HG03521 (cell line): ENCODE measurements around the gene CASZ1.

Source experiments
- ATAC-seq: cut with Tn5 transposase; IDR thresholded peaks from one replicate; pipeline ENCODE4 v1.9.1; 2021; ENCODE audit warnings: mild to moderate bottlenecking, moderate library complexity; ENCODE audit not compliant: unreplicated experiment

CASZ1 gene

GRCh38 chr1:10643607-10644306, 152.7 kb downstream of the CASZ1 start:
- no peak for ATAC-seq

DNA sequence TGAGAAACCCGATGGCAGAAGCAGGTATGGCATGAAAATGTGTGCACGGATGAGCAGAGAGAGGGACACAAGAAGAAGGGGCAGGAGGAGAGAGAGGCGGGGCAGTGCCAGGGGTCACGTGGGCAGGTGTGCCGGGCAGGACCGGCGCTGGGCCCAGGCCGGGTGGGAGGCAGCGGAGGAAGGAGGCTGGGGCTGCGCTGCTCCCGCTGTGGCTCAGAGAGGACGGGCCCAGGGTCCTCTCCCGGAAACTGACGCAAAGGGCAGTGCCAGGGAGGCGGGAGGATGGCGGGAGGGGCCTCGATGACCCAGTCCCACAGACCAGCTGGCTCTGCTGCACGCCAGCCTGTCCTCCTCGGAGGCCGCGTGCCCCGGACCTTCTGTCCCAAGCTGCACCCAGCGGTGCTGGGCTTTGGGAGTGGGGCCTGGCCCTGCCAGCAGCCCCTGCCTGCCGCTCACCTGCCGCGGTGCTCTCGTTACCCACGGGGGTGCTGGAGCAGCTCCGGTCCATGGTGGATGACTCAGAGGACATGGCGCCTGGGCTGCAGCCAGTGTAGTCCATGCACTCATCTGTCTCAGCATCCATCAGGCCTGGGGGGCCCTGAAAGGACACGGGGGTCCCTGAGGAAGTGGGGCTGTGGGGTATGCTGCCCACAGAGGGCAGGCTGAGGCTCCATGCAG, 153.9 kb downstream of the CASZ1 start:
- no peak for ATAC-seq

GRCh38 chr1:10641976-10642375, 154.5 kb downstream of the CASZ1 start:
- no peak for ATAC-seq

GRCh38 chr1:10640843-10641553, 155.4 kb downstream of the CASZ1 start:
- ATAC-seq, result no peak

DNA sequence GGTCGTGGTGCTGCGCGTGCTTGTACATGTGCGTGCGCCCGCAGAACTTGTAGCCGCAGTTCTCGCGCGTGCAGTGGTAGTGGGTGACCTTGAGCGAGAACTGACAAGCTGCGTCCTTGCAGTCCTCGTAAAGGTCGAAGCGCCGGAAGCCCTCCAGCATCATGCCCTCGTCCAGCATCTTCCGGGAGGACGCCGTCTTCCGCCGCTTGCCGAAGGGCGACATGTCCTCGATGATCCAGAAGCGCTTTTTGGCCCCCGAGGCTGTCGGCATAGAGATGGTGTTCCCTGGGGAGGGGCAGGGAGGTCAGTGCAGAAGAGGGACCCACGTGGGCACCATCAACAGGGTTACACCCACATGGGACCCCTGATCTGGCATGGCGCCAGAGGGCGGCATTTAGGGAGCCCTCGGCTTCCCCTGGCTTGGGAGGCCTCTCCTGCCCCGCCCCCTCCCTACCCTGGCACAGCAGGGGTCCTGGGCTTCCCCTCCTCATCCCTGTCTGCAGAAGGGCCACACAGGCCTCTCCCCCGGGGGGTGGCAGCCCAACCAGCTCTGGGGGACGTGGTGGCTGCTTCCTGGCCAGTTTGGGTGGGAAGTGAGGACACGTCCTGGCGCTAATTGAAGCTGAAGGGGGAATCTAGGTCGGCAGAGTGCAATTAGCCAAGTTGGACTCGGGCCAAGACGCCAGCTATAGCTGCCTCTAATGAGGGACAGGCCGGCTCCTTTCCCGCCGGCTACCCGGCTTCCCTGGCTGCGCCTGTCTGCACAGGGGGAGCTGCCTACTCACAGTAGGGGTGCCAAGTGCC, 156.5 kb downstream of the CASZ1 start:
- ATAC-seq, result no peak

DNA sequence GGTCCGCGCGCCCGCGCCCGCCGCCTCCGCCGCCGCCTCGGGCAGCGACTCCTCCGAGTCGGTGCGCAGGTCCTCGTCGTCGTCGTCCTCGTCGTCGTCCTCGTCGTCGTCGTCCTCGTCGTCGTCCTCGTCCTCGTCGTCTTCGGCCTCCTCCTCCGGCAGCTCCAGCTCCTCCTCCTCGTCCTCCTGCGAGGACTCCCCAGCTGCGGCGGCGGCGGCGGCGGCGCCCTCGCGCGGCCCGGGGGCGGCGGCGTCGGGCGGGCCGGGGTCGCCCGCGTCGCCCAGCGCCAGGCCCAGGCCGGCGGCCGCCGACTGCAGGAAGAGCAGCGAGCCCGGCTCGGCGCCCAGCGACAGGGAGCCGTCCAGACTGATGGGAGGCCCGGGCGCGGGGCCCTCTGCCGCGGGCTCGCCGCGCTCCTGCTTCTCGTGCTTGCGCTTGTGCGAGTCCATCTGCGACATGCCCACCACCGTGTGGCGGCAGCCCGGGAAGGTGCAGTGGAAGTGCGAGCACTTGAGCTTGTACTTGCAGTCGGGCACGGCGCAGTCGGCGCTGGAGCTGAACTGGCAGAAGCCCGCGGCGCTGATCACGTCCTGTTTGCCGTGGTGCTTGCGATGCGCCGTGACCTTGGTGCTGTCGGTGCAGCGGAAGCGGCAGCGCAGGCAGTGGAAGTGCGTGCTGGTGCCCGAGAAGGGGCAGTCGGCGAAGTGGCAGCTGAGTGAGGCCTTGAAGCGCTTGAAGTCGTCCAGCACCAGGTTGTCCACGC, 157.3 kb downstream of the CASZ1 start:
- no peak for ATAC-seq

DNA sequence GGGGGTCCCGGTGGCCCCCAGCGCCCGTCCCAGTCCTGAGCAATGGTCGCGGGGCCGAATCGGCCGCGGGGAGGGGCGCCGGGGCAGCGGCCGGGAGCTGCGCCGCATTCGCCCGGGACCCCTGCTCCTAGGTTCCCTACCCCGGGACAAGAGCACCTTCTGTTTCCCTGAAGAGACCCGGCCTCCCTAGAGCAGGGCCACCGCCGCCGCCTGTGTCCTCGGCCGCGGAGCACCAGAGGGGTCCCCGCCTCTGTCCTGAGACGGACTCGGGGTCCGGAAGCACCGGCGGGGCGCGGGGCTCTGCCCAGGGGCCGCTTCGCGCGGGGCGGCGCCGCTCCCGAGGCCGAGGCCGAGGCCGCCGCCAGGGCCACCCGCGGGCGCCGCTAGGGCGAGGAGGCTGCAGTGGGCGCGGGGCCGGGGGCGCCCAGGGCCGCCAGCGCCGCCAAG, 157.9 kb downstream of the CASZ1 start:
- no peak for ATAC-seq

- no peak for ATAC-seq
Observed at GRCh38 chr1:10637834-10638558, 158.4 kb downstream of the CASZ1 start.

- ATAC-seq, result no peak
Observed at GRCh38 chr1:10637400-10637799, 159.0 kb downstream of the CASZ1 start.

- ATAC-seq, result no peak
Observed at GRCh38 chr1:10635992-10636391, 160.5 kb downstream of the CASZ1 start.

- ATAC-seq, result no peak
Observed at GRCh38 chr1:10635085-10635896, 161.2 kb downstream of the CASZ1 start.

GRCh38 chr1:10634428-10635084, 161.9 kb downstream of the CASZ1 start:
- no peak for ATAC-seq

DNA sequence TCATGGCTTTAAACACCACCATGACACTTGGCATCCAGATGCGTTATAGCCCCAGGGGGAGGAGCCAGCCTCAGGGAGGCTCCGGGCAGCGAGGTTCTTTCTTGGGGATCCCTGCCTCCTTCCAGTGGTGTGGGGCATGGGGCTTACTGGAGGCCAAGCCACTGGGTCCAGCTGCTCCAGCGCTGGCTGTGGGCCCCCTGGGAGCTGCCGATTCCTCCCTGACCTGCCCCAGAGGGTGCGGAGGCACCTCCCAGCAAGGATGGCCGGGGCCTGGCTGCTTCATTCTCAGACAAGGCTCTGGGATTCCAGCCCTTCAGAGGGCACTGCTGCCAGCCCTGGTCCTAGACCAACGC, 162.4 kb downstream of the CASZ1 start:
- no peak for ATAC-seq

DNA sequence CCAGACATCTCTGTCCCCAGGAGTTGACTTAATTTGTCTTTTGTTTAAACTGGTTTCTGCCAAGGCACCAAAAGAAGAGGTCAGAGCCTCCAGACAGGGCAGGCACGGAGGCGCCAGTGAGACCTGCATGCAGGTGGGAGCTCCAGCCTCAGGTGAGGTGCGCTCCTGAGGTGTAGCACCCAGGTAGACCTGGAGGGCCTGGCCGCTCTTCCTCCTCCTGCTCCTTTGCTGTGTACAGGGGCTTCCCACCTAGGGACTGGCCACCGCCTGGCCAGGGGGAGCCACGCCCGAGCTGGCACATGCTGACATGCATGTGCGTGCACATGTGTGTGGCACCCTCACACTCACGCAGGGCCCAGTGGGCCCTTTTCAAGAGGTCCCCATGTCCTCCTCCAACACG, 163.0 kb downstream of the CASZ1 start:
- ATAC-seq, result no peak

GRCh38 chr1:10632691-10633090, 163.8 kb downstream of the CASZ1 start:
- ATAC-seq, result no peak

GRCh38 chr1:10631811-10632593, 164.4 kb downstream of the CASZ1 start:
- ATAC-seq, result no peak

DNA sequence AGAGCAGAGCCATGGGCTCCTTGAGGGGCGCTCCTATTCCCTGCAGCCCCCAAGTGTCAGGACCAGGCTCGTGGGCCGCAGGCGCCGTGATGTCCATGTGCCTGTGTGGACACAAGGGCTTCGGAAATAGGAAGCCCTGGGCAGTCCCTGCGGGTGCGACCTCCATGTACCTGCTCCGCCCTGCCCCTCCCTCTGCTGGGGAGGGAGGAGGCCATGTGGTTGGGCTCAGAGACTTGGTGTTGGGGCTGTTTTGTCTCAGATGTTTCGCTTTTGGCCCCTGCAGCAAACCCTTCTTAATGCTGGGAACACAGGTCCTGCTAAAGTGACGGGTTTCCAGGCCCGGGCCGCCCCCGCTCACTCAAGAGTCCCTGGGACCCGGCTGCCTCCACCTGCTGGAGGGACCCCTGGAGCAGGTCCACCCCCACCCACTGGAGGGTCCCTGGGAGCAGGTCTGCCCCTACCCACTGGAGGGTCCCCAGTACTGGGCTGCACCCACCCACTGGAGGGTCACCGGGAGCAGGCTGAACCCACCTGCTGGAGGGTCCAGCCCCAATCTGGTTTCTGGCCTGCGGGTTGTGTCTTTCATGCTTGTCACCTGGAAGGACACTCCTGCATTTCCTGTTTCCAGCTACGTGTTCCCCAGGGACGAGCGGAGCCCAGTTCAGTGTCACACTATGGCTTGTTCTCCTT, 165.2 kb downstream of the CASZ1 start:
- no peak for ATAC-seq
